Stimulated activated naive CD8-positive, alpha-beta T cell treated with anti-CD3 and anti-CD28 coated beads, Interleukin-15, Interleukin-2, amounts not matched to agents 100 ng/mL and 50 ng/mL, for 24 hours (primary cell): Measurements from ENCODE around the gene MYO15A.
A peak's percentile ranks its signal among the peaks of the same experiment; 100 is the strongest.

Experiments
- H3K27ac Mint-ChIP-seq: one replicate; pipeline ENCODE4 v1.8.0; 2021; ENCODE audit warnings: mild to moderate bottlenecking, mixed read lengths
- H3K27me3 Mint-ChIP-seq: one replicate; pipeline ENCODE4 v1.8.0; 2021; ENCODE audit warnings: mixed read lengths
- H3K36me3 Mint-ChIP-seq: one replicate; pipeline ENCODE4 v1.8.0; 2021; ENCODE audit warnings: low read depth, mixed read lengths
- H3K4me1 Mint-ChIP-seq: one replicate; pipeline ENCODE4 v1.8.0; 2021; ENCODE audit warnings: low read depth, mixed read lengths
- H3K4me3 Mint-ChIP-seq: one replicate; pipeline ENCODE4 v1.8.0; 2021; ENCODE audit warnings: mild to moderate bottlenecking, mixed read lengths
- H3K9me3 Mint-ChIP-seq: one replicate; pipeline ENCODE4 v1.8.0; 2021; ENCODE audit warnings: mixed read lengths

MYO15A gene

GRCh38 chr17:18187821-18188761 lies 79.5 kb downstream of the MYO15A start:
- no peaks in the 10 kb centered on the region for H3K27me3 Mint-ChIP-seq
- no peaks in the 10 kb centered on the region for H3K9me3 Mint-ChIP-seq
- H3K4me3 Mint-ChIP-seq = peak overlapping the region; percentile 98
- H3K4me1 Mint-ChIP-seq = peaks cover 67% of the 10 kb centered on the region
- peaks cover 68% of the 10 kb centered on the region for H3K36me3 Mint-ChIP-seq
- H3K27ac Mint-ChIP-seq = peak overlapping the region; percentile 63

- peaks cover 74% of the 10 kb centered on the region for H3K36me3 Mint-ChIP-seq
- H3K27me3 Mint-ChIP-seq = no peaks in the 10 kb centered on the region
- peak overlapping the region; percentile 4 for H3K4me3 Mint-ChIP-seq
- H3K27ac Mint-ChIP-seq = no peak overlapping the region
- peaks cover 72% of the 10 kb centered on the region for H3K4me1 Mint-ChIP-seq
- H3K9me3 Mint-ChIP-seq = no peaks in the 10 kb centered on the region
Measured at GRCh38 chr17:18190628-18191235, 82.2 kb downstream of the MYO15A start.

DNA sequence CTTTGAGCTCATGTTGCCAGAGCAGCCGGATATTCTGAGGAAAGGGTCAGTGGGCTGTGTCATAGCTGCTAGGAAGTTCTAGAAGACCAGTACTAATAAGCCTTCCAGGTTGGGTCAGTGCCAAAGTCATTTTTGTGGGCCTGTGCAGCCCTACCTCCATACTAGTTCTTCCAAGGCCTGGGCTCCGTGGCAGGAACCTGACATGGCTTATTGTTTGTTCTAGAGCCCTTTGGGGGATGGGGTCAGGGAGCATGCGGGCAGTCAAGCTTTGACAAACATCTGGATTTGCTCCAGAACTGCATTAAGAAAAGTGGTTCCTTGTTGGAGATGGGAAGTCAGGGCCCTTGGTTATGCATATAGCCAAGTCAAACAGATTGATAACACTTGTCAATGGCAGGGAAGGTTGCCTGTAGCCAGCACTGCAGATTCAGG lies 82.7 kb downstream of the MYO15A start:
- H3K27ac Mint-ChIP-seq = no peak overlapping the region
- no peaks in the 10 kb centered on the region for H3K27me3 Mint-ChIP-seq
- H3K4me1 Mint-ChIP-seq = peaks cover 71% of the 10 kb centered on the region
- H3K4me3 Mint-ChIP-seq = no peak overlapping the region
- H3K36me3 Mint-ChIP-seq = peaks cover 76% of the 10 kb centered on the region
- no peaks in the 10 kb centered on the region for H3K9me3 Mint-ChIP-seq

- no peak overlapping the region for H3K4me3 Mint-ChIP-seq
- H3K27me3 Mint-ChIP-seq = no peaks in the 10 kb centered on the region
- peaks cover 76% of the 10 kb centered on the region for H3K36me3 Mint-ChIP-seq
- H3K27ac Mint-ChIP-seq = no peak overlapping the region
- no peaks in the 10 kb centered on the region for H3K9me3 Mint-ChIP-seq
- H3K4me1 Mint-ChIP-seq = peaks cover 71% of the 10 kb centered on the region
Measured at GRCh38 chr17:18191967-18192366, 83.4 kb downstream of the MYO15A start.

- Mint-ChIP-seq H3K36me3 (peaks cover 68% of the 10 kb centered on the region), H3K4me1 (peaks cover 65% of the 10 kb centered on the region), H3K4me3 (no peak overlapping the region)
Measured at GRCh38 chr17:18194394-18194793, 85.8 kb downstream of the MYO15A start.

GRCh38 chr17:18194804-18195203 lies 86.2 kb downstream of the MYO15A start:
- no peak overlapping the region for H3K4me3 Mint-ChIP-seq

More at GRCh38 chr17:18194394-18194793, 85.8 kb downstream of the MYO15A start:
- Mint-ChIP-seq H3K9me3 (no peaks in the 10 kb centered on the region), H3K27ac (peak overlapping the region; percentile 40), H3K27me3 (no peaks in the 10 kb centered on the region)

DNA sequence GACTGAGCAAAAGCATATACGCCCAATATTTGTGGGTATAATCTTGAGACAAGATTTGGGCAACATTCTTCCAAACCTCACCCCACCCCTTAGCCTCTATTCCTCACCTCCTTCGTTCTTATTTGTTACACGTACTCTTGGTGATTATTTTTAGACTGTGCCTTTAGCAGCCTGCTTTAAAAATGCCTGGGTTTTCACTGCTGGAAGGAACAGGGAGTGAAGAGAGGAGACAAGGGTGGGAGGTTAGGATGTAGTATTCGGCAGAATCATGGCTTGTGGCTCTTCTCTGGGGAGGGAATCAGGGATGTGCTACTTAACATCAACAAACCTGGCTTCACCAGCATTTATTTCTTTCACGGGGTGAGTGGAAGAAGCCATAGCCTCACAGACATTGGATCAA lies 86.7 kb downstream of the MYO15A start:
- peaks cover 58% of the 10 kb centered on the region for H3K4me1 Mint-ChIP-seq
- no peaks in the 10 kb centered on the region for H3K27me3 Mint-ChIP-seq

More at GRCh38 chr17:18194804-18195203, 86.2 kb downstream of the MYO15A start:
- peaks cover 61% of the 10 kb centered on the region for H3K4me1 Mint-ChIP-seq
- peak overlapping the region; percentile 21 for H3K27ac Mint-ChIP-seq
- peaks cover 64% of the 10 kb centered on the region for H3K36me3 Mint-ChIP-seq
- no peaks in the 10 kb centered on the region for H3K9me3 Mint-ChIP-seq
- H3K27me3 Mint-ChIP-seq = no peaks in the 10 kb centered on the region

GRCh38 chr17:18197535-18198194 lies 89.1 kb downstream of the MYO15A start:
- Mint-ChIP-seq H3K9me3 (no peaks in the 10 kb centered on the region), H3K4me1 (peaks cover 38% of the 10 kb centered on the region), H3K36me3 (peaks cover 42% of the 10 kb centered on the region), H3K27ac (no peak overlapping the region), H3K27me3 (no peaks in the 10 kb centered on the region), H3K4me3 (no peak overlapping the region)

More for the DNA sequence above, 86.7 kb downstream of the MYO15A start:
- no peak overlapping the region for H3K27ac Mint-ChIP-seq
- no peak overlapping the region for H3K4me3 Mint-ChIP-seq
- H3K36me3 Mint-ChIP-seq = peaks cover 62% of the 10 kb centered on the region
- H3K9me3 Mint-ChIP-seq = no peaks in the 10 kb centered on the region

GRCh38 chr17:18198530-18198929 lies 90.0 kb downstream of the MYO15A start:
- H3K9me3 Mint-ChIP-seq = no peaks in the 10 kb centered on the region
- no peak overlapping the region for H3K4me3 Mint-ChIP-seq
- no peak overlapping the region for H3K27ac Mint-ChIP-seq
- H3K27me3 Mint-ChIP-seq = no peaks in the 10 kb centered on the region
- peaks cover 40% of the 10 kb centered on the region for H3K36me3 Mint-ChIP-seq
- peaks cover 36% of the 10 kb centered on the region for H3K4me1 Mint-ChIP-seq

DNA sequence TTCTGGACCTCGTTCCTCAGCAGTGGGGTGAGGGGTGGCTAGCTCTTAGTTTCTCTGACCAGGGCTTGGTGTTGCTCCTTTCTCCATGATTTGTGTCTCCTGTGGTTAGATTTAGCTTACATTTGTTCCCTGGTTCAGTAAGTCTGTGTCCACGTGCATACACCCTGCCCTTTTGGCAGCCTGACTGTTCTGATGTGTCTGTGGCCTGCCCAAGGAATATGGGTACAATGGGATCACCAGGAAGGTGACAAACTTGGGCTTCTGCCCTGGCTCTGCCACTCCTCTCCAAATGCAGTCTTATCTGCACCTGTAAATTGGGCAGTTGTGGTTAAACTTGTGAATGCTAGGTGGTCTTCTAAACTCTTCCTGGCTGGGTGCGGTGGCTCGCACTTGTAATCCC lies 92.6 kb downstream of the MYO15A start:
- Mint-ChIP-seq H3K27me3 (no peaks in the 10 kb centered on the region), H3K4me1 (peaks cover 23% of the 10 kb centered on the region), H3K4me3 (no peak overlapping the region), H3K9me3 (no peaks in the 10 kb centered on the region), H3K36me3 (peaks cover 23% of the 10 kb centered on the region), H3K27ac (peak overlapping the region; percentile 17)

DNA sequence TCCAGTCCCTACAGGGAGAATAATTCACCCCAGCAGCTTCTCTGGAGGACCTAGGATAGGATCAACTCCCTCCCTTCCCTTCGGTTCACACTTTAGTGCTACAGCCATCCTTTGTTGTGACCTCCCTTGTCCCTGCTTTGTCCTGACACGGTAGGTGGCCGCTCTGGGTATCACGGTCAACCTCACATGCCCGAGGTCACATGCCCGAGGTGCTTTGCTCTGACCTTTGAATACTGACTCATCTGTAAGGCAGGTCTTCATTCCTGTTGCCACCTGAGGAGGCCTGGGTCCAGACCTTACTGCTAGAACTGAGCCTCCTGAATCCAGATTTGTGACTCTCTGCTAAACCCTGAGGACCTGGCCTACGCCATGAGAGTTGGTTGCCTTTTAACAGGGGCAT lies 94.8 kb downstream of the MYO15A start:
- H3K27ac Mint-ChIP-seq = no peak overlapping the region
- H3K36me3 Mint-ChIP-seq = peaks cover 21% of the 10 kb centered on the region
- H3K4me3 Mint-ChIP-seq = no peak overlapping the region
- H3K27me3 Mint-ChIP-seq = no peaks in the 10 kb centered on the region
- H3K4me1 Mint-ChIP-seq = peaks cover 3% of the 10 kb centered on the region
- H3K9me3 Mint-ChIP-seq = no peaks in the 10 kb centered on the region

- H3K4me1 Mint-ChIP-seq = no peaks in the 10 kb centered on the region
- H3K4me3 Mint-ChIP-seq = no peak overlapping the region
- H3K27ac Mint-ChIP-seq = no peak overlapping the region
- H3K36me3 Mint-ChIP-seq = peaks cover 37% of the 10 kb centered on the region
- no peaks in the 10 kb centered on the region for H3K27me3 Mint-ChIP-seq
- H3K9me3 Mint-ChIP-seq = no peaks in the 10 kb centered on the region
Measured at GRCh38 chr17:18205861-18206260, 97.3 kb downstream of the MYO15A start.

GRCh38 chr17:18206962-18207361 lies 98.4 kb downstream of the MYO15A start:
- Mint-ChIP-seq H3K27ac (no peak overlapping the region), H3K4me3 (no peak overlapping the region), H3K27me3 (no peaks in the 10 kb centered on the region), H3K9me3 (no peaks in the 10 kb centered on the region), H3K4me1 (no peaks in the 10 kb centered on the region), H3K36me3 (peaks cover 37% of the 10 kb centered on the region)

- H3K36me3 Mint-ChIP-seq = peaks cover 37% of the 10 kb centered on the region
- no peaks in the 10 kb centered on the region for H3K27me3 Mint-ChIP-seq
- H3K27ac Mint-ChIP-seq = peak overlapping the region; percentile 47
- H3K4me3 Mint-ChIP-seq = no peak overlapping the region
- H3K9me3 Mint-ChIP-seq = no peaks in the 10 kb centered on the region
- H3K4me1 Mint-ChIP-seq = no peaks in the 10 kb centered on the region
Measured at GRCh38 chr17:18208092-18208491, 99.5 kb downstream of the MYO15A start.
